K562 (cell line): ENCODE data around the gene GNAI2. TPM values are rescaled to one million over a fixed set of nuclear protein-coding genes. Genes with fewer than 3 reads are reported as not detected.
A peak's percentile ranks its signal among the peaks of the same experiment; 100 is the strongest.

Experiments
- CSDE1 ChIP-seq, 2 experiments: fragments of 450-650 bp; IDR thresholded peaks; 2 replicates each; pipeline ENCODE4 v1.6.1; 2016; ENCODE audit warnings: mild to moderate bottlenecking in 1 of 2
- KDM1A ChIP-seq, 2 experiments: fragments of 450-650 bp; IDR thresholded peaks; 2 replicates each; pipeline ENCODE4 v1.6.1; 2016; ENCODE audit warnings: mild to moderate bottlenecking in 2 of 2
- KDM2B ChIP-seq: fragments of 250-450 bp; sonication (Bioruptor Pico); IDR thresholded peaks from 2 replicates; pipeline ENCODE4 v1.8.0; 2021; ENCODE audit warnings: mild to moderate bottlenecking, moderate library complexity
- LEF1 ChIP-seq: fragments of 450-650 bp; IDR thresholded peaks from 2 replicates; pipeline ENCODE4 v1.6.1; 2016; ENCODE audit warnings: mild to moderate bottlenecking
- MYC ChIP-seq, 2 experiments: fragments of 250-450 bp in 1 of 2; sonication (Bioruptor Pico) in 1 of 2; IDR thresholded peaks; 2 replicates each; pipeline versions ENCODE4 v1.5.1 to v1.6.1; 2012 to 2021; ENCODE audit warnings: low read depth in 2 of 2, borderline replicate concordance in 1 of 2, improper control_type of control experiment in 1 of 2, low read length in 1 of 2, mild to moderate bottlenecking in 1 of 2, moderate library complexity in 1 of 2
- MYNN ChIP-seq, 2 experiments: sonication (generic); formaldehyde crosslinking in 1 of 2; IDR thresholded peaks; 2 replicates each; pipeline versions ENCODE4 v1.5.0 to v1.6.1; 2016 to 2020; ENCODE audit warnings: antibody characterized with exemption in 1 of 2, missing genetic modification reagents in 1 of 2
- NFE2 ChIP-seq: IDR thresholded peaks from 2 replicates; pipeline ENCODE4 v1.6.1; 2014; ENCODE audit warnings: antibody characterized with exemption, low read depth
- OTX1 ChIP-seq: fragments of 450-650 bp; formaldehyde crosslinking; IDR thresholded peaks from 2 replicates; pipeline ENCODE4 v1.4.0; 2022; ENCODE audit warnings: mild to moderate bottlenecking
- PHF8 ChIP-seq: fragments of 200-600 bp; sonication (generic); IDR thresholded peaks from 2 replicates; pipeline ENCODE4 v1.6.1; 2012; ENCODE audit warnings: mixed run types, mild to moderate bottlenecking, inconsistent platforms, low read length, moderate library complexity, borderline replicate concordance
- PPARD ChIP-seq: fragments of 250-450 bp; sonication (Bioruptor Pico); IDR thresholded peaks from 2 replicates; pipeline ENCODE4 v1.8.0; 2022; ENCODE audit warnings: inconsistent platforms, mild to moderate bottlenecking, moderate library complexity
- PYGO2 ChIP-seq: fragments of 450-650 bp; IDR thresholded peaks from 2 replicates; pipeline ENCODE4 v1.6.1; 2016; ENCODE audit warnings: mild to moderate bottlenecking, missing genetic modification characterization, moderate library complexity, missing compliant biosample characterization
- RAD21 ChIP-seq, 2 experiments: fragments of 250-450 bp in 1 of 2; fragments of 450-650 bp in 1 of 2; sonication (Bioruptor Pico) in 1 of 2; formaldehyde crosslinking in 1 of 2; IDR thresholded peaks in 1 of 2; conservative IDR thresholded peaks in 1 of 2; 2 replicates each; pipeline versions ENCODE4 v1.4.0 to v1.8.0; 2020 to 2022; ENCODE audit warnings: mild to moderate bottlenecking in 2 of 2, moderate library complexity in 1 of 2
- SIN3A ChIP-seq, 2 experiments: fragments of 150-350 bp in 1 of 2; IDR thresholded peaks; 2 replicates each; pipeline ENCODE4 v1.6.1; 2011 to 2016; ENCODE audit warnings: borderline replicate concordance in 2 of 2, low read depth in 2 of 2, low read length in 2 of 2, mild to moderate bottlenecking in 2 of 2, moderate library complexity in 2 of 2; ENCODE audit not compliant: control insufficient read depth in 1 of 2
- SIN3B ChIP-seq: fragments of 450-650 bp; IDR thresholded peaks from 2 replicates; pipeline ENCODE4 v1.6.1; 2017; ENCODE audit warnings: low read depth, mild to moderate bottlenecking, moderate library complexity
- SIX5 ChIP-seq, 2 experiments: IDR thresholded peaks; 2 replicates each; pipeline ENCODE4 v1.6.1; 2011; ENCODE audit warnings: low read length in 2 of 2, borderline replicate concordance in 1 of 2, low read depth in 1 of 2, mild to moderate bottlenecking in 1 of 2, moderate library complexity in 1 of 2; ENCODE audit not compliant: insufficient read depth in 1 of 2
- TAF1 ChIP-seq: IDR thresholded peaks from 2 replicates; pipeline ENCODE4 v1.6.1; 2011; ENCODE audit warnings: mild to moderate bottlenecking, low read length, moderate library complexity; ENCODE audit not compliant: insufficient read depth, control insufficient read depth, severe bottlenecking; ENCODE audit errors: extremely low read depth
- ZNF354B ChIP-seq: fragments of 250-450 bp; sonication (Bioruptor Pico); IDR thresholded peaks from 2 replicates; pipeline ENCODE4 v1.4.0; 2020
- ZNF644 ChIP-seq: fragments of 200-800 bp; sonication (Bioruptor generic); IDR thresholded peaks from 2 replicates; pipeline ENCODE4 v1.6.1; 2016; ENCODE audit warnings: low read depth, missing genetic modification characterization, missing compliant biosample characterization
- ZNF696 ChIP-seq: fragments of 250-450 bp; sonication (Bioruptor Pico); conservative IDR thresholded peaks from 2 replicates; pipeline ENCODE4 v1.4.0; 2020; ENCODE audit warnings: mild to moderate bottlenecking, moderate library complexity
- ZNF717 ChIP-seq: fragments of 250-450 bp; sonication (Bioruptor Pico); IDR thresholded peaks from 2 replicates; pipeline ENCODE4 v1.5.0; 2021
- polyA plus RNA-seq, 8 experiments: library from polyadenylated mRNA; depleted of rRNA in 4 of 8; stranded (reverse) in 5 of 8; unstranded in 3 of 8; fragments of >200 nt; fragmentation: Nextera tagmentation in 2 of 8; fragmentation: Illumina TruSeq in 1 of 8; extraction: Ambion mirVana in 2 of 8; extraction: Trizol in 1 of 8; gene quantifications; 2 replicates each; pipeline versions ENCODE4 v1.2.1 to v1.2.3, GENCODE V29; 2011 to 2014; ENCODE audit warnings: inconsistent platforms in 1 of 8, missing spikeins in 1 of 8
- total RNA-seq, 7 experiments: library from RNA; depleted of rRNA in 6 of 7; stranded (reverse); fragments of >200 nt in 6 of 7; fragmentation: Illumina TruSeq in 2 of 7; extraction: Trizol in 2 of 7; gene quantifications; 2 replicates each; pipeline versions ENCODE4 v1.2.1 to v1.2.3, GENCODE V29; 2011 to 2021; ENCODE audit warnings: low replicate concordance in 1 of 7
- TF ChIP-seq, protein P1 (sequence below): fragments of 450-650 bp; IDR thresholded peaks from 2 replicates; pipeline ENCODE4 v1.6.1; 2016; ENCODE audit warnings: borderline replicate concordance
- TF ChIP-seq, protein P2 (sequence below): fragments of 450-650 bp; IDR thresholded peaks from 2 replicates; pipeline ENCODE4 v1.6.1; 2014; ENCODE audit warnings: low read depth, mild to moderate bottlenecking, moderate library complexity, borderline replicate concordance
- TF ChIP-seq, protein P3 (sequence below), 2 experiments: fragments of 450-650 bp in 1 of 2; sonication (generic) in 1 of 2; formaldehyde crosslinking; conservative IDR thresholded peaks; 2 replicates each; pipeline versions ENCODE4 v1.4.0 to v1.8.1; 2020 to 2022; ENCODE audit warnings: mild to moderate bottlenecking in 1 of 2, missing genetic modification reagents in 1 of 2

The GNAI2 gene
- total and polyA plus RNA-seq, 9 of the 15 experiments (the other 6 are each of a cell fraction or from before 2014, with no cell fraction given) = 1.1 to 72.2 (median 42.7) TPM

GRCh38 chr3:50272911-50273688, 37.1 kb downstream of the GNAI2 start (continued):
- TF ChIP-seq, protein P1, sequence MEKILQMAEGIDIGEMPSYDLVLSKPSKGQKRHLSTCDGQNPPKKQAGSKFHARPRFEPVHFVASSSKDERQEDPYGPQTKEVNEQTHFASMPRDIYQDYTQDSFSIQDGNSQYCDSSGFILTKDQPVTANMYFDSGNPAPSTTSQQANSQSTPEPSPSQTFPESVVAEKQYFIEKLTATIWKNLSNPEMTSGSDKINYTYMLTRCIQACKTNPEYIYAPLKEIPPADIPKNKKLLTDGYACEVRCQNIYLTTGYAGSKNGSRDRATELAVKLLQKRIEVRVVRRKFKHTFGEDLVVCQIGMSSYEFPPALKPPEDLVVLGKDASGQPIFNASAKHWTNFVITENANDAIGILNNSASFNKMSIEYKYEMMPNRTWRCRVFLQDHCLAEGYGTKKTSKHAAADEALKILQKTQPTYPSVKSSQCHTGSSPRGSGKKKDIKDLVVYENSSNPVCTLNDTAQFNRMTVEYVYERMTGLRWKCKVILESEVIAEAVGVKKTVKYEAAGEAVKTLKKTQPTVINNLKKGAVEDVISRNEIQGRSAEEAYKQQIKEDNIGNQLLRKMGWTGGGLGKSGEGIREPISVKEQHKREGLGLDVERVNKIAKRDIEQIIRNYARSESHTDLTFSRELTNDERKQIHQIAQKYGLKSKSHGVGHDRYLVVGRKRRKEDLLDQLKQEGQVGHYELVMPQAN = no peak
- TF ChIP-seq ZNF644 (tag) (no peak), NFE2 (no peak), PYGO2 (tag) (no peak), LEF1 (no peak), ZNF696 (CRISPR knock-in tag) (no peak), PPARD (CRISPR knock-in tag) (no peak), KDM2B (CRISPR knock-in tag) (no peak), TAF1 (peak; percentile 15), ZNF354B (CRISPR knock-in tag) (no peak), SIX5 (IDR thresholded peaks at IDR 0.05; ENCODE audit: borderline replicate concordance in 1 of 2, insufficient read depth in 1 of 2, low read depth in 1 of 2, low read length in 2 of 2) (no peak), SIN3A (IDR thresholded peaks at IDR 0.05; ENCODE audit: borderline replicate concordance in 2 of 2, control insufficient read depth in 1 of 2, low read depth in 2 of 2, low read length in 2 of 2) (no peak), RAD21 (CRISPR knock-in tag; conservative IDR thresholded peaks at IDR 0.05 in 1 of 2, IDR thresholded peaks at IDR 0.05 in 1 of 2) (peak; percentile 97 to 98), OTX1 (CRISPR knock-in tag) (no peak), SIN3B (no peak), CSDE1 (IDR thresholded peaks at IDR 0.05) (no peak), KDM1A (IDR thresholded peaks at IDR 0.05) (no peak), ZNF717 (CRISPR knock-in tag) (no peak), MYNN (IDR thresholded peaks at IDR 0.05) (no peak), MYNN (CRISPR knock-in tag; IDR thresholded peaks at IDR 0.05) (no peak), MYC (IDR thresholded peaks at IDR 0.05; ENCODE audit: low read depth, low read length) (peak; percentile 40; the same call in 1 of the 2 replicates), MYC (CRISPR knock-in tag; IDR thresholded peaks at IDR 0.05; ENCODE audit: borderline replicate concordance, low read depth) (no peak), PHF8 (peak; percentile 15; the same call in 1 of the 2 replicates)
- TF ChIP-seq, protein P2, sequence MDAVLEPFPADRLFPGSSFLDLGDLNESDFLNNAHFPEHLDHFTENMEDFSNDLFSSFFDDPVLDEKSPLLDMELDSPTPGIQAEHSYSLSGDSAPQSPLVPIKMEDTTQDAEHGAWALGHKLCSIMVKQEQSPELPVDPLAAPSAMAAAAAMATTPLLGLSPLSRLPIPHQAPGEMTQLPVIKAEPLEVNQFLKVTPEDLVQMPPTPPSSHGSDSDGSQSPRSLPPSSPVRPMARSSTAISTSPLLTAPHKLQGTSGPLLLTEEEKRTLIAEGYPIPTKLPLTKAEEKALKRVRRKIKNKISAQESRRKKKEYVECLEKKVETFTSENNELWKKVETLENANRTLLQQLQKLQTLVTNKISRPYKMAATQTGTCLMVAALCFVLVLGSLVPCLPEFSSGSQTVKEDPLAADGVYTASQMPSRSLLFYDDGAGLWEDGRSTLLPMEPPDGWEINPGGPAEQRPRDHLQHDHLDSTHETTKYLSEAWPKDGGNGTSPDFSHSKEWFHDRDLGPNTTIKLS = 0 out of 2 replicates have a peak, but pooled peaks have one; percentile 24
- TF ChIP-seq, protein P3, sequence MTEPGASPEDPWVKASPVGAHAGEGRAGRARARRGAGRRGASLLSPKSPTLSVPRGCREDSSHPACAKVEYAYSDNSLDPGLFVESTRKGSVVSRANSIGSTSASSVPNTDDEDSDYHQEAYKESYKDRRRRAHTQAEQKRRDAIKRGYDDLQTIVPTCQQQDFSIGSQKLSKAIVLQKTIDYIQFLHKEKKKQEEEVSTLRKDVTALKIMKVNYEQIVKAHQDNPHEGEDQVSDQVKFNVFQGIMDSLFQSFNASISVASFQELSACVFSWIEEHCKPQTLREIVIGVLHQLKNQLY (CRISPR knock-in tag; conservative IDR thresholded peaks at IDR 0.05) = no peak
